ENCODE data around the gene KLF9.
"Not testable (repeated sequence)": the region's sequence is repeated elsewhere in the genome, so short reads cannot be mapped to it uniquely, and the experiment has no call there.

Gene KLF9

GRCh38 chr9:70405808-70406433, 8.5 kb downstream of the KLF9 start:
- DNase-seq (ENCODE audit: low read depth in 3 of 3, low spot score in 1 of 3) = no peak

- no peak for DNase-seq (ENCODE audit: low read depth in 3 of 3, low spot score in 1 of 3)
Observed at GRCh38 chr9:70404261-70404660, 10.2 kb downstream of the KLF9 start.

- DNase-seq (ENCODE audit: low read depth in 3 of 3, low spot score in 1 of 3) = no peak
Observed at GRCh38 chr9:70403618-70404025, 10.8 kb downstream of the KLF9 start.

DNA sequence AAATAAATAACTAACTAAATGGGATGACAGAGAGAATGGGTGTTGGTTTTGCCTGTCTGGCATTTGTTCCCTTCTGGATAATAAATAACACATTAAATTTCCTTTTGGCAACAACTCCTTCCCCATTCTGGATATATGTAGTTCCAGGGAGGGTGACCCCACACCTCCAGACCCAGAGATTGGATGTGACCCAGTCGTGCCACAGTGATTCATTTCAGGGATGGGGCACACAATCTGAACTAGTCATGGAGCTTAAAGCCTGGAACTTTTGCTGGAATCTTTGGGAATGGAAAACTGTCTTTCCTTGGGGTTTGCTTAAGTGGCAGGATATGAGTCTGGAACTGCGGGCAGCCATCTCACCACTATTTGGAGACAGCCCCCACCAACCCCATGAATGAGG, 11.3 kb downstream of the KLF9 start:
- DNase-seq (ENCODE audit: low read depth in 3 of 3, low spot score in 1 of 3) = no peak

DNA sequence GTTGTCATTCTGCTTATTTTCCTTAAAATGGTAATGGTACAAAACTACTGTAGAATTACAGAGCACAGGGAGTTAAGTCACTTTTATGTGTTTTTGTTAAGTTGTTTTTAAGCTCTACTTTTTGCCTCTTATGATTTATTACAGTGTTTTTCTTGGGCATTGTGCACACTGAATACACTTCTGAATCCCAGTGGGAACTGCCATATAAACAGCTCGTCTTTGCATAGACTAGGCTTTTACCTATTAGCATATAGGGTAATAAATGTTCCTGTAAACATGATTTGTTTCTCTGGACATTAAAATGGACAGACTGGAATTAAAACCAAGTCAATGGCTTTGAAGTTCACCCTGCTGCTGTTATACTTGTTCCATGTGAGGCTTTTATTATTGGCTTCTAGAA, 12.2 kb downstream of the KLF9 start:
- no peak for DNase-seq (ENCODE audit: low read depth in 3 of 3, low spot score in 1 of 3)

DNA sequence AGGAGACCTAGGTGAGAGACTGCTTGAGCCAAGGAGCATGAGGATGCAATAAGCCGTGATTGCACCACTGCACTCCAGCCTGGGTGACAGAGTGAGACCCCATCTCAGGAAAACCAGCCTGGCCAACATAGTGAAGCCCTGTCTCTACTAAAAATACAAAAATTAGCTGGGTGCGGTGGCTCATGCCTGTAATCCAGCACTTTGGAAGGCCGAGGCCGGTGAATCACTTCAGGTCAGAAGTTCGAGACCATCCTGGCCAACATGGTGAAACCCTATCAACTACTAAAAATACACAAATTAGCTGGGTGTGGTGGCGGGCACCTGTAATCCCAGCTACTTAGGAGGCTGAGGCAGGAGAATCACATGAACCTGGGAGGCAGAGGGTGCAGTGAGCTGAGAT, 13.2 kb downstream of the KLF9 start:
- DNase-seq (ENCODE audit: low read depth in 3 of 3, low spot score in 1 of 3) = not testable (repeated sequence)

DNA sequence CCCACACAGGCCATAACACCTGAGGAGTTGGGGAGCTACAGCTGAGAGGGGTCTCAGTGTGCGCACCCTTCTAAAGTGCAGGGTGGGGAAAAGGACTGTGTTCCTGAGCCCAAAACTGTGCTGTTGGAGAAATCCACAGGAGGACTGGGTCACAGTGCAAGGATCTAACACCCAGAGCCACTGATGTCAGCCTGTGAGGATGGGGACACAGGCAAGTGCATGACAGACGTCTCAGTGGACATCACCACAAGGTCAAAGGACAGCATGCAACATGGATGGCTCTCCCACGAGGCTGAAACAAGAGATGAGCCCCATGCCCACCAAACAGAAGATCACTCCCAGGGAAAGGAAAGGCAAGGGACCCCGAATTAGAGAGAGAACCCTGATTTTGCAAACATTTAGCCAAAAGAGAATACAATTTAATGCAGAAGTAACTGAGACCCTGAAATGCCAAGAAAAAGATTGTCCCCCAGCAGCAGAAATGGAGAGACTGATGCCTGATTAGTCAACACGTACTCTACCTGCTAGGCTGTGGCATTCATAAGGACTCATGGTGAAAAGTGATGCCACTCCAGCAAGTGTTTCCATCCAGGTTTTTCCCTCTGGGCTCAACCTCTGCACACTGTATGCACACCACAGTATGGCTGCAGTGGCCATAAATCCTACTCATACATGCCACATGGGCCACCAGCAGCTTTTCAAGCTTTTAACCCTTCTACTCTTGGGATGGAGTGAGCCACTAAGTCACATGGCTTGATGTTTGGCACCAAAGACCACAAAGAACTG, 14.2 kb downstream of the KLF9 start:
- no peak for DNase-seq (ENCODE audit: low read depth in 3 of 3, low spot score in 1 of 3)

- DNase-seq (ENCODE audit: low read depth in 3 of 3, low spot score in 1 of 3) = no peak
Observed at GRCh38 chr9:70399141-70399540, 15.3 kb downstream of the KLF9 start.

GRCh38 chr9:70398145-70398556, 16.3 kb downstream of the KLF9 start:
- no peak for DNase-seq (ENCODE audit: low read depth in 3 of 3, low spot score in 1 of 3)

DNA sequence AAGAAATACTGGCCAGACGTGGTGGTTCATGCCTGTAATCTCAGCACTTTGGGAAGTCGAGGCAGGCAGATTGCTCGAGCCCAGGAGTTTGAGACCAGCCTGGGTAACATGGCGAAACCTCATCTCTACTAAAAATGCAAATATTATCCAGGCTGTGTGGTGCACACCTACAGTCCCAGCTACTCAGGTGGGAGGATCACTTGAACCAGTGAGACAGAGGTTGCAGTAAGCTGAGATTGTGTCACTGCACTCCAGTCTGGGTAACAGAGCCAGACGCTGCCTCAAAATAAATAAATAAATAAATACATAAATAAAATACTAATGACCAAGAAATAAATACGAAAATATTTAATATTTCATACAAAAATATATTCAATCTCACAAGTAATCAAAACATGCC, 18.8 kb downstream of the KLF9 start:
- DNase-seq (ENCODE audit: low read depth in 3 of 3, low spot score in 1 of 3) = no peak

DNA sequence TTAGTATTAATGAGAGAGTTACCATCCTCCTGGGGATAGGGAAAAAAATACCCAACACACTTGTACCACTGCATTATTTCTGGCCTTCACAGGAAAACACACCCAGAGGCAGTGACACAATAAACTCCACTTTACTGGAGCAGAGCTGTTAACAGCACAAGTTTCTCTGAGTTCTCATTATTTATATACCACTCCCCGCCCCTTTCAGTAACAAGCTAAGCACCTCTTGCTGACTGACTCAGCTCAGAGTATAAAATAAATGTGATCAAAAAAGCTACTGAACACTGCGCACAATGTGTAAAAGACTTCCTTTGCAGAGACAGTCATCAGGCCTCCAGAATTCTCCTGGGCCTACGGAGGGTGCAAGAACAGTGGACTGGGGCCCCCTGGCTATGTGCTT, 21.6 kb downstream of the KLF9 start:
- DNase-seq (ENCODE audit: low read depth in 3 of 3, low spot score in 1 of 3) = no peak

DNA sequence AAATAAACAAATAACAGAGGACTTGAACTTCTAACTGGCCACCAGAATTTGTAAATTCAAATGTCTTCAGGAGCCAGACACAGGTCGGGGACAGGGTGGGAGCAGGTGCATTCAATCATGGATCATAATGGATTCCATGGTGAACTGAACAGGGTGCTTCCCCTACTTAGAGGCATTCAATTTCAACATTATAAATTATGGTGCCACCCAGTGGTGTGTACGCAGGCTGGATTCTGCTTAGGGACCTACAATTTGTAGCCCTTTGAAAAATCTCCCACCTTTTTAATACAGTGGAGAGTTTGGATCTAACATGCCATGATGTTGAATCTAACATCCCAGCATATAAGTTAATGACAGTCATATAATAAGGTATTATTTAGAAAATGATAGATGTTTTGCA, 22.3 kb downstream of the KLF9 start:
- no peak for DNase-seq (ENCODE audit: low read depth in 3 of 3, low spot score in 1 of 3)

DNA sequence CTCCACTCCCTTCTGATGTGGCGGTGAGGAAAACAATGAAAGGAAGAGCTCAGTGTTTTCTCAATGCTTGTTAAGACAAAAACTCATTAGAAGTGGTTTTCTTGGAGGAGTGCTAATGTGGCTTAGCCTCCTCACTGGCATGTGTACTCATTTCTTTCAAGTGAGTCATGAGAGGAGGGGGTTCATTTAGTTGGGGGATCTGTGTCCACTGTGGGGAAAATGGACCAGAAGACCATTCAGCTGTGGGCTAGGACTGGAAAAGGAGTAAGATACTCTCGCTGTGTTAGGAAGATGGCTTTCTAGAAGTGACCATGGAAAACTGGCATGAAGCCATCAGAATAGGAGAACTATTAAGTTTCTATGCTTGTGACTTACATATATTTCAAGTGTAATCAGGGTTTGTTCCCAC, 23.5 kb downstream of the KLF9 start:
- DNase-seq (ENCODE audit: low read depth in 3 of 3, low spot score in 1 of 3) = no peak

GRCh38 chr9:70389621-70390266, 24.7 kb downstream of the KLF9 start:
- no peak for DNase-seq (ENCODE audit: low read depth in 3 of 3, low spot score in 1 of 3)

DNA sequence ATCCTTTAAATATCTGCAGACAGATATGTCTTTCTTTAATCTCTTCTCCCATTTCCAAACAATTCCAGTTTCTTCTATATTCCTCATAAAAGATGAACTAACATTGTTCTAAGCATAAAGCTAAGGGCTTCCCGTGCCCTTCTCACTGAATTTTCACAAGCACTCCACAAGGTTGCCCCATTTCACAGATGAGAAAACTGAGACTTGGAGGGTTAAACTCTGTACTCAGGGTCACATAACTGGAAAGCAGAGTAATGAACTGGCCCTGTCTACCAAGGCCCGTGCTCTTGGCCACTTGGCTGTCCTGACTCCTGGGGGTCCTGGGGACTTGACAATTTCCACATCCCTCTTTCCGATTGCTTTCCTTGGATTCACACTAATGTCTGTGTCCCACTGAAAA, 25.3 kb downstream of the KLF9 start:
- no peak for DNase-seq (ENCODE audit: low read depth in 3 of 3, low spot score in 1 of 3)

DNA sequence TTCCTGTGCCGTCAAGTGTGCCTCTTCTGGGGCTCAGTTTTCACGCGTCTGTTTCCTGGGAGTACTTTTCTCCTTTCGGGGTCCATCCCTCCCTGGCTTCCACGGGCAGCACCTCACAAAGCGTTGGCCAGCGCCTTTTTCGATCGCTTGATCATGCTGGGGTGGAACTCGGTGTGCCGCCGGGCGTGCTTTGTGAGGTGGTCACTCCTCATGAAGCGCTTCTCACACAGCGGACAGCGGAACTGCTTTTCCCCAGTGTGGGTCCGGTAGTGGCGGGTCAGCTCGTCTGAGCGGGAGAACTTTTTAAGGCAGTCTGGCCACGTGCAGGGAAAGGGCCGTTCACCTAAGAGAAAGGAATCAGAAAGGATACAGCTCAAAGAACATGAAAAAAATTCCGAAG, 26.8 kb downstream of the KLF9 start:
- no peak for DNase-seq (ENCODE audit: low read depth in 3 of 3, low spot score in 1 of 3)

- DNase-seq (ENCODE audit: low read depth in 3 of 3, low spot score in 1 of 3) = no peak
Observed at GRCh38 chr9:70385426-70385825, 29.0 kb downstream of the KLF9 start.

DNA sequence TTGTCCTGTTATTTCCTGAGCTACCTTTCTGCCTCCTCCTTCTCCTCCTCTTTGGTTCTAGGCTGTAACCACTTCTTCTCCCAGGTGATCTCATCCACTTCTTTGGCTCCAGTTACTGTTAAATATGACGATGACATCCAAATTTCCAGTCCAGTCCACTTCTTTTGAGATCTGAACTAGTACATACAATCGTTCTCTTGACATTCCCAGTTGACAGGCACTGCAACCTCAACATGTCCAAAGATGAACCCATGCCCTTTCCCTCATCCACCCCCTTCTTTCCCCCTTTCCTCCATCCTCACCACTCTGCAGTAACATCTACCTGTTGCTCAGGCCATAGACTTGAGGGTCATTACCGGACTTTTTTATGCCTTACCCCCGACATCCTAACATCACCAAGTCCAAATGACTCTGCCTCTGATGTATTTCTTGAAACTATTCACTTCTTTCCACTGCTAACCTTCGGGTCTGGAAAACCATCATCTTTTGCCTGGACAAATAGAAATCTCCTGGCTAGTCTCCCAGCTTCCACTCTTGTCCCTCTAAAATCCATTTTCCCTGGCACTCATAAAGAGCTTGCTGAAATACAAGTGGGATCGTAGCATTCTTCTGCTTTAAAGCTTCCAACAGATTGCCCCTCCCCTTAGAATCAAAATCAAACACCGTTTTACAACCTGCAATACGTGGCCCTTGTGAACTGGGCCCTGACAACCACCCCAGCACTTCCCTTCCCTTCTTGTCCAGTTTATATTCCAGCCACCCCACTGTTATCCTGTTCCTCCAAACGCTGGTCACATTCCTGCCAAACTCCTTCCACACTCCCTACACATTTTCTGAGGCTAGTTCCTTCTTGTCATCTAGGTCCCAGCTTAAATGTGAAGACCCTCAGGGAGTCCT, 31.5 kb downstream of the KLF9 start:
- no peak for DNase-seq (ENCODE audit: low read depth in 3 of 3, low spot score in 1 of 3)

GRCh38 chr9:70382046-70382708, 32.3 kb downstream of the KLF9 start:
- DNase-seq (ENCODE audit: low read depth in 3 of 3, low spot score in 1 of 3) = no peak

GRCh38 chr9:70374962-70375618, 39.4 kb downstream of the KLF9 start:
- DNase-seq (ENCODE audit: low read depth in 3 of 3, low spot score in 1 of 3) = no peak

All from stimulated activated CD4-positive, alpha-beta T cell treated with anti-CD3 and anti-CD28 coated beads, TNF-alpha, amount 100 ng/mL, for 1 hour (primary cell).